DMS114 treated with DMSO at 0.1 percent for 48 hours (cell line): ENCODE measurements around the gene GRIK4.
"Not testable (repeated sequence)": the region's sequence is repeated elsewhere in the genome, so short reads cannot be mapped to it uniquely, and the experiment has no call there.

ENCODE experiments used
- DNase-seq: peaks from one replicate; lab custom pipeline; 2025; ENCODE audit not compliant: unreplicated experiment; lab: John Stamatoyannopoulos, UW

Gene GRIK4

GRCh38 chr11:120738516-120739046 is 227.0 kb downstream of the GRIK4 start:
- no peak for DNase-seq

- DNase-seq, result no peak
Observed at GRCh38 chr11:120739780-120740179, 228.2 kb downstream of the GRIK4 start.

GRCh38 chr11:120740380-120740779 is 228.8 kb downstream of the GRIK4 start:
- DNase-seq, result no peak

- DNase-seq, result no peak
Observed at GRCh38 chr11:120744016-120744994, 232.8 kb downstream of the GRIK4 start.

GRCh38 chr11:120746376-120746775 is 234.8 kb downstream of the GRIK4 start:
- DNase-seq, result no peak

- DNase-seq, result no peak
Observed at GRCh38 chr11:120746836-120747609, 235.5 kb downstream of the GRIK4 start.

GRCh38 chr11:120747850-120748814 is 236.6 kb downstream of the GRIK4 start:
- no peak for DNase-seq

- DNase-seq, result no peak
Observed at GRCh38 chr11:120749395-120749794, 237.8 kb downstream of the GRIK4 start.

GRCh38 chr11:120750647-120751549 is 239.3 kb downstream of the GRIK4 start:
- no peak for DNase-seq

GRCh38 chr11:120751550-120751949 is 240.0 kb downstream of the GRIK4 start:
- DNase-seq, result no peak

GRCh38 chr11:120752668-120753067 is 241.1 kb downstream of the GRIK4 start:
- no peak for DNase-seq

GRCh38 chr11:120756931-120757330 is 245.4 kb downstream of the GRIK4 start:
- DNase-seq, result no peak

GRCh38 chr11:120759046-120759445 is 247.5 kb downstream of the GRIK4 start:
- no peak for DNase-seq

GRCh38 chr11:120765710-120766109 is 254.2 kb downstream of the GRIK4 start:
- DNase-seq, result not testable (repeated sequence)

- no peak for DNase-seq
Observed at GRCh38 chr11:120766318-120766717, 254.8 kb downstream of the GRIK4 start.

- DNase-seq, result no peak
Observed at GRCh38 chr11:120768949-120769348, 257.4 kb downstream of the GRIK4 start.

- no peak for DNase-seq
Observed at GRCh38 chr11:120769906-120770305, 258.4 kb downstream of the GRIK4 start.

- no peak for DNase-seq
Observed at GRCh38 chr11:120771551-120772060, 260.1 kb downstream of the GRIK4 start.

- DNase-seq, result no peak
Observed at GRCh38 chr11:120773501-120774031, 262.0 kb downstream of the GRIK4 start.
